Measurements from ENCODE around the gene ESR1.

GRCh38 chr6:152173957-152174356, 366.5 kb downstream of the ESR1 start:
- TF ChIP-seq CTCF (IDR thresholded peaks at IDR 0.05) = no peak
- no peak for TF ChIP-seq POLR2A (IDR thresholded peaks at IDR 0.05)

All from right lobe of liver (tissue), 4 donors.